RWPE2 (cell line): ENCODE data around the gene MEIS1.

Source experiments
- ATAC-seq: fragments of 200-7000 bp; cut with Tn5 transposase; 3 replicates; pipeline ENCODE4 v1.9.1; 2021; ENCODE audit warnings: low read depth
- DNase-seq: peaks from one replicate; pipeline ENCODE4 v3.0.0-alpha.2; 2020; ENCODE audit warnings: low spot score
- H3K27ac ChIP-seq: fragments of 450-650 bp; 2 replicates; pipeline ENCODE4 v1.5.1; 2017; ENCODE audit warnings: mild to moderate bottlenecking; ENCODE audit not compliant: poor library complexity, severe bottlenecking
- H3K27me3 ChIP-seq: fragments of 250-450 bp; sonication (Bioruptor Pico); 2 replicates; pipeline ENCODE4 v1.5.1; 2021; ENCODE audit warnings: mild to moderate bottlenecking, moderate library complexity; ENCODE audit not compliant: insufficient read depth, poor library complexity, severe bottlenecking
- H3K36me3 ChIP-seq: fragments of 250-450 bp; sonication (Bioruptor Pico); 2 replicates; pipeline ENCODE4 v1.5.1; 2020; ENCODE audit warnings: low read depth, mild to moderate bottlenecking, moderate library complexity
- H3K4me1 ChIP-seq: fragments of 250-450 bp; sonication (Bioruptor Pico); 2 replicates; pipeline ENCODE4 v1.5.1; 2021; ENCODE audit warnings: mild to moderate bottlenecking, moderate library complexity; ENCODE audit not compliant: insufficient read depth, poor library complexity, severe bottlenecking
- H3K4me3 ChIP-seq: fragments of 250-450 bp; sonication (Bioruptor Pico); 2 replicates; pipeline ENCODE4 v1.5.1; 2021; ENCODE audit warnings: mild to moderate bottlenecking, moderate library complexity; ENCODE audit not compliant: severe bottlenecking
- H3K9me3 ChIP-seq: fragments of 250-450 bp; sonication (Bioruptor Pico); 2 replicates; pipeline ENCODE4 v1.5.1; 2021; ENCODE audit warnings: mild to moderate bottlenecking, moderate library complexity; ENCODE audit not compliant: severe bottlenecking
- CTCF ChIP-seq: fragments of 450-650 bp; IDR thresholded peaks from one replicate; pipeline ENCODE4 v1.5.1; 2017; ENCODE audit warnings: mild to moderate bottlenecking, moderate library complexity; ENCODE audit not compliant: poor library complexity, severe bottlenecking

The MEIS1 gene

GRCh38 chr2:66539452-66539851, 104.5 kb downstream of the MEIS1 start:
- no peaks in the 10 kb centered on the region for H3K9me3 ChIP-seq
- no peak for TF ChIP-seq CTCF
- no peaks in the 10 kb centered on the region for H3K27me3 ChIP-seq
- ATAC-seq (no peak), DNase-seq (no peak)
- H3K4me3 ChIP-seq, result no peak overlapping the region
- H3K36me3 ChIP-seq, result no peaks in the 10 kb centered on the region
- H3K27ac ChIP-seq, result no peak overlapping the region
- H3K4me1 ChIP-seq, result peaks cover 5% of the 10 kb centered on the region

GRCh38 chr2:66541646-66542045, 106.7 kb downstream of the MEIS1 start:
- H3K4me1 ChIP-seq, result peaks cover 5% of the 10 kb centered on the region
- H3K9me3 ChIP-seq, result no peaks in the 10 kb centered on the region
- H3K36me3 ChIP-seq, result no peaks in the 10 kb centered on the region
- TF ChIP-seq CTCF, result no peak
- DNase-seq, result no peak
- no peak for ATAC-seq
- no peak overlapping the region for H3K4me3 ChIP-seq
- no peak overlapping the region for H3K27ac ChIP-seq
- no peaks in the 10 kb centered on the region for H3K27me3 ChIP-seq

- TF ChIP-seq CTCF, result no peak
- DNase-seq, result no peak
- Histone ChIP-seq H3K9me3 (no peaks in the 10 kb centered on the region), H3K4me3 (no peak overlapping the region), H3K4me1 (peaks cover 15% of the 10 kb centered on the region), H3K27ac (no peak overlapping the region), H3K36me3 (no peaks in the 10 kb centered on the region), H3K27me3 (no peaks in the 10 kb centered on the region)
- no peak for ATAC-seq
Measured at GRCh38 chr2:66543257-66543767, 108.4 kb downstream of the MEIS1 start.

GRCh38 chr2:66544258-66544657, 109.3 kb downstream of the MEIS1 start:
- ATAC-seq (no peak), DNase-seq (no peak)
- Histone ChIP-seq H3K4me3 (no peak overlapping the region), H3K27me3 (no peaks in the 10 kb centered on the region), H3K27ac (no peak overlapping the region), H3K4me1 (peaks cover 17% of the 10 kb centered on the region), H3K36me3 (no peaks in the 10 kb centered on the region), H3K9me3 (no peaks in the 10 kb centered on the region)
- no peak for TF ChIP-seq CTCF

GRCh38 chr2:66545258-66545657, 110.3 kb downstream of the MEIS1 start:
- Histone ChIP-seq H3K27me3 (no peaks in the 10 kb centered on the region), H3K4me3 (no peak overlapping the region), H3K36me3 (no peaks in the 10 kb centered on the region), H3K4me1 (peaks cover 14% of the 10 kb centered on the region), H3K27ac (no peak overlapping the region), H3K9me3 (no peaks in the 10 kb centered on the region)
- TF ChIP-seq CTCF, result no peak
- ATAC-seq (no peak), DNase-seq (no peak)
